Mucosa of descending colon (tissue), 3 donors: Measurements from ENCODE around the gene RASSF5. TPM values are rescaled to one million over a fixed set of nuclear protein-coding genes. Genes with fewer than 3 reads are reported as not detected.

Experiments used
- ATAC-seq: fragments of 200-7000 bp; cut with Tn5 transposase; one replicate; pipeline ENCODE4 v1.9.1; 2020; ENCODE audit warnings: mild to moderate bottlenecking, moderate library complexity
- DNase-seq, 3 donors: peaks; one replicate each; pipeline ENCODE4 v3.0.0-alpha.2; 2020
- H3K36me3 ChIP-seq: fragments of 200-600 bp; one replicate; pipeline ENCODE4 v1.8.0; 2021; ENCODE audit warnings: low read depth, mild to moderate bottlenecking
- H3K4me1 ChIP-seq: fragments of 200-600 bp; one replicate; pipeline ENCODE4 v1.8.0; 2021; ENCODE audit warnings: low read depth, mild to moderate bottlenecking
- H3K4me3 ChIP-seq: fragments of 200-600 bp; one replicate; pipeline ENCODE4 v1.8.0; 2021; ENCODE audit warnings: mild to moderate bottlenecking
- H3K9me3 ChIP-seq: fragments of 200-600 bp; one replicate; pipeline ENCODE4 v1.8.0; 2021; ENCODE audit warnings: mild to moderate bottlenecking
- intact Hi-C, 2 donors: fragments of 100-400 bp; cut with DNase I in 1 of 2; cut with micrococcal nuclease in 1 of 2; formaldehyde crosslinking; loops; one replicate each; pipeline versions ENCODE4 v1.11.0 to v1.11.1; 2022; cut with DNase I, micrococcal nuclease
- total RNA-seq, 3 donors: library from RNA; stranded (reverse); fragmentation: NEBNext Ultra II Directional in 2 of 3; extraction: Animal tissue kit (Norgen Biotek cat#: 25700) in 2 of 3; gene quantifications; one replicate each; pipeline versions ENCODE4 v1.2.1 to v1.2.4, GENCODE V29; 2021 to 2023
- TF ChIP-seq, protein P1 (sequence below): fragments of 200-600 bp; IDR thresholded peaks from one replicate; pipeline ENCODE4 v1.8.0; 2022; ENCODE audit warnings: antibody characterized with exemption, mild to moderate bottlenecking
- donor health status: DM: no; HTN: no; CAD: no; lungs with moderate emphysema.
- donor health status: DM: no; HTN: no; CAD: no.
- donor health status: DM: no; HTN: yes; CAD: no.

Gene RASSF5
- total RNA-seq, 3 donors from 2014 or later: 5.3 to 7.6 (median 5.8) TPM

DNA sequence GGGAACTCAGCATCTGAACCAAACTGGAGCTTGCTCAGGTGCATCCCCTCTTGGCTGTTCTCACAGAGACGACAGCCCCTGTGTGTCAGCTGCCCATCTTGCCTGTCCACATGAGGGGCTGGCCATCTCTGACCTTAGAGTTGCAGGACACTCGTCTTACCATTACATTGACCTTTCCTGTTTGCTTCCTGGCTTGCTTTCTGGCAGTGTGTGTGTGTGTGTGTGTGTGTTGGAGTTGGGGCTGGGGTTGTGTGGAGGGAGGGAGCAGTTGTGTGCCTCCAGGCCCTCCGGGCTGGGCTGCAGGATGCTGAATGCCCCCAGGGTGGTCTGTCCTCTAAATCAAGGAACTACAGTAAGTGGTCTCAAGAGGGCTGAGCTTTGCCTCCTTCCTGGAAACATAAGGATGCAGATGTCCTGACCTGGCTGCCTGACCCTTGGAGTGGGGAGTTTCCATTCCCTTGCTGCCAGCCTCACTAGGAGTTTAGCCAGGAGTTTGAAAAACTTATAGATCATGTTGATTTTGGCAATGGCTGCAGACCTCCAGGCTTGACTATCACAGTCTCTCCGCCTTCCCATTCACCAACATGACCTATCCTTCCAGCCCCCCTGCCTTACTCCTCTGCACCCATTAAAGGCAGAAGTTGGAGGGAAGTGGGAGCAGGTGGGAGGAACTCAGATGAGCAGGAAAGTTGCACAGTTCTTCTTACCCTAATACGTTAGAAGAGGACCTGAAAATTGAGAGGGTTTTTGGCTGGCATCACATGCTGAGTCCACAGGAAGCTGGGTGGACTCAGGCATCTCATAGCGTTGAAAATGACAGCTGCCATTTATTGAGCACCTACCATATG, 19.0 kb downstream of the RASSF5 start:
- TF ChIP-seq, protein P1, sequence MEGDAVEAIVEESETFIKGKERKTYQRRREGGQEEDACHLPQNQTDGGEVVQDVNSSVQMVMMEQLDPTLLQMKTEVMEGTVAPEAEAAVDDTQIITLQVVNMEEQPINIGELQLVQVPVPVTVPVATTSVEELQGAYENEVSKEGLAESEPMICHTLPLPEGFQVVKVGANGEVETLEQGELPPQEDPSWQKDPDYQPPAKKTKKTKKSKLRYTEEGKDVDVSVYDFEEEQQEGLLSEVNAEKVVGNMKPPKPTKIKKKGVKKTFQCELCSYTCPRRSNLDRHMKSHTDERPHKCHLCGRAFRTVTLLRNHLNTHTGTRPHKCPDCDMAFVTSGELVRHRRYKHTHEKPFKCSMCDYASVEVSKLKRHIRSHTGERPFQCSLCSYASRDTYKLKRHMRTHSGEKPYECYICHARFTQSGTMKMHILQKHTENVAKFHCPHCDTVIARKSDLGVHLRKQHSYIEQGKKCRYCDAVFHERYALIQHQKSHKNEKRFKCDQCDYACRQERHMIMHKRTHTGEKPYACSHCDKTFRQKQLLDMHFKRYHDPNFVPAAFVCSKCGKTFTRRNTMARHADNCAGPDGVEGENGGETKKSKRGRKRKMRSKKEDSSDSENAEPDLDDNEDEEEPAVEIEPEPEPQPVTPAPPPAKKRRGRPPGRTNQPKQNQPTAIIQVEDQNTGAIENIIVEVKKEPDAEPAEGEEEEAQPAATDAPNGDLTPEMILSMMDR: no peak
- ATAC-seq (no peak), DNase-seq (no peak)
- Histone ChIP-seq H3K9me3 (no peaks in the 10 kb centered on the region), H3K4me3 (no peak overlapping the region), H3K4me1 (no peaks in the 10 kb centered on the region), H3K36me3 (no peaks in the 10 kb centered on the region)
- intact Hi-C loops: no loop called here

DNA sequence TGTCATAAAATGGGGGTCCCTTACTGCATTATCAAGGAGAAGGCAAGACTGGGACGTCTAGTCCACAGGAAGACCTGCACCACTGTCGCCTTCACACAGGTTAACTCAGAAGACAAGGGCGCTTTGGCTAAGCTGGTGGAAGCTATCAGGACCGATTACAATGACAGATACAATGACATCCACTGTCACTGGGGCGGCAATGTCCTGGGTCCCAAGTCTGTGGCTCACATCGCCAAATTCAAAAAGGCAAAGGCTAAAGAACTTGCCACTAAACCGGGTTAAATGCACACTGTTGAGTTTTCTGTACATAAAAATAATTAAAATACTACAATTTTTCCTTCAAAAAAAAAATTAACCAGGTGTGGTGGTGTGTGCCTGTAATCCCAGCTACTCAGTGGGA, 22.1 kb downstream of the RASSF5 start:
- no peak for DNase-seq

DNA sequence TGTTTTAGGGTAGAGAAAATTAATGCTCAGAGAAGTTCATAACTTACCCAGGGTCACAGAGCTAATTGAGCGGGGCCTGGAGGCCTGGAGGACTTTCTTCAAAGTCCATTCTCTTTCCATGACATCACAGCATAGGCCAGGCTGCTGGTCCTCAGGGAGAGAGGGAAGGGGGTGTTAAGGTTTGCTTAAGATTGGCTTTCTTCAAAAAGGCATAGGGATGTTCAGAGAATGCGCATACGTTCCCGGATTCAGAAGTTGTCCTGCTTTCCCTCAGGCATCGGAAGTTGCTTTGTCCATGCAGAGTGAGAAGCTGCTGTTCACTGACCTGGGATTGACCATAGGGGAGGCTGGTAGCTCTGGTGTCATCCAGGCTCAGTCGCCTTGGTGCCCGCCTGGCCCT, 25.0 kb downstream of the RASSF5 start:
- DNase-seq (no peak), ATAC-seq (no peak)
- intact Hi-C loops: loop anchor here in 1 of 2 donors (10.0 kb wide), 1 partner anchor 62 kb away; no protein-coding TSS in a partner anchor
- H3K9me3 ChIP-seq: no peaks in the 10 kb centered on the region
- H3K4me3 ChIP-seq: no peak overlapping the region
- TF ChIP-seq, protein P1: no peak
- no peaks in the 10 kb centered on the region for H3K4me1 ChIP-seq
- no peaks in the 10 kb centered on the region for H3K36me3 ChIP-seq

More for the DNA sequence above, 22.1 kb downstream of the RASSF5 start:
- H3K36me3 ChIP-seq: no peaks in the 10 kb centered on the region
- no peak overlapping the region for H3K4me3 ChIP-seq
- TF ChIP-seq, protein P1: no peak
- no peaks in the 10 kb centered on the region for H3K9me3 ChIP-seq
- no peaks in the 10 kb centered on the region for H3K4me1 ChIP-seq
- no peak for ATAC-seq
- intact Hi-C loops: no loop called here

DNA sequence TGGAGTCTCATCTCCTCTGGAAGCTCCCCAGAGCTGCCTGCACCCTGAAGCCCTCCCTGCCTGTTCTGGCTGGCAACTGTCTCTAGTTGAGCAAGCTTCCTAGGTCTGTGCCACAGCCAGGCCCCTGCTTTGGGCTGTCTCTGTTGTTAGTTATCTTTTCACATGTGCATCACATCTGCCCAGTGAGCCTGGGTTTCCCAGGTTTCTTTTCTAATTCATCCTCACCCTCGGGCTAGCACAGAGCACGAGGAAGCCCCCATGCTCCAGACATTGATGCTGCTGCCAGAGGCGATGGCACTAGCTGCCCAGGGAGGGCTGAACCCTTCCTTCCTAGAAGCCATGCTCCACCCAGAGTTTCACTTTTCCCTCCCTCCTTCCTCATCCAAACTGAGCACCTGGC, 27.2 kb downstream of the RASSF5 start:
- DNase-seq: no peak
- H3K4me3 ChIP-seq: no peak overlapping the region
- H3K9me3 ChIP-seq: no peaks in the 10 kb centered on the region
- TF ChIP-seq, protein P1: no peak
- ATAC-seq: no peak
- intact Hi-C loops: loop anchor here in 1 of 2 donors (10.0 kb wide), 1 partner anchor 60 kb away; no protein-coding TSS in a partner anchor
- H3K36me3 ChIP-seq: no peaks in the 10 kb centered on the region
- no peaks in the 10 kb centered on the region for H3K4me1 ChIP-seq

DNA sequence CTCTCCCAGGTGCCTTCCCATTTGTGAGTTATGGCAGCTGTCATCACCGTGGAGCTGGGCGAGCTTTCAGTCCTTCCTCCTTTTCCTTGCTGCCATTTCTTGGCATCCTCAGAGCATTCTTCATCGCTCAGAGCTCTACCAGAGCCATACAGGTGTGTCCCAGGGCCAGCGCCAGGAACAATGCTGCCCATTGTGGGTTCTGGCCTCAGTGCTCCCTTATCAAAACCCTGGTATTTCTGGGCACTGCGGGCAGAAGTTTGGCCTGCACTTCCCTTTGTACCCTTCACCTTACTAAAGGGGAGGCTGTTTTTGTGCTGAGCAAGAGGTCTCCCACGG, 28.5 kb downstream of the RASSF5 start:
- intact Hi-C loops: loop anchor here in 1 of 2 donors (10.0 kb wide), 1 partner anchor 59 kb away; no protein-coding TSS in a partner anchor
- no peaks in the 10 kb centered on the region for H3K36me3 ChIP-seq
- TF ChIP-seq, protein P1: no peak
- ATAC-seq: peak; percentile 60
- H3K4me3 ChIP-seq: no peak overlapping the region
- no peaks in the 10 kb centered on the region for H3K9me3 ChIP-seq
- peaks cover 6% of the 10 kb centered on the region for H3K4me1 ChIP-seq
- no peak for DNase-seq
